Measurements from ENCODE around the gene GLG1.

Gene GLG1

DNA sequence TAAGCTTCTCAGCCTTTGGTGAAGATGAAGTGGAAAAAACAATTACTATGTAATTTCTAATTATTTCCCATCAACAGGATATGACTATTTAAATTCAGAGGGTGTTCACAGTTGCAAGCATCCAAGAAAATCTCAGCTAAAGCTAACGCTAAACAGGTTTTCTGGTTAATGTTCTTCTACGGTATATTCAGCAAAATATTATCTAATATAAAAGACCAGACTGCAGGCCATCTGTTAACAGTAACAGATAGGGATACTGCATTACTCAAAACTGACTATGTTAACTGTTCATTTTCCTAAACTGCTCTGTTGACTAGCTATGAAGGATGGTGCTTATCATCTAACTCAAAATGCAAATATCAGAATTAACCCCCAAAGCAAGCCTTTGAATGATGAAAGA is 32.8 kb downstream of the GLG1 start:
- peaks cover 6% of the 10 kb centered on the region for H4K20me1 ChIP-seq (ENCODE audit: control insufficient read depth, insufficient read depth, low read depth, low read length)

DNA sequence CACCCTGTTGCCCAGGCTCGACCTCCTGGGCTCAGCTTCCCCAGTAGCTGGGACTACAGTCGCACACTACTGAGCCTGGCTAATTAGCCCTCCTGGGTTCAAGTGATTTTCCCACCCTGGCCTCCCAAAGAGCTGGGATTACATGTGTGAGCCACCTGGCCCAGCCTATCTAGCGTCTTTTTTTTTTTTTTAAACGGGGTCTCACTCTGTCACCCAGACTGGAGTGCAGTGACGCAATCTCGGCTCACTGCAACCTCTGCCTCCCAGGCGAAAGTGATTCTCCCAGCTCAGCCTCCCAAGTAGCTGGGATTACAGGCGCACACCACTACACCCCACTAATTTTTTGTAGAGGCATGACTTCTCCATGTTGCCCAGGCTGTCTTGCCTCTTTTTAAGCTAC is 33.3 kb downstream of the GLG1 start:
- Histone ChIP-seq H3K27me3 (ENCODE audit: control insufficient read depth, low read length) (no peaks in the 10 kb centered on the region), H3K9me2 (replicated peaks; ENCODE audit: control insufficient read depth, low read length) (no peaks in the 10 kb centered on the region), H3K9me3 (ENCODE audit: control insufficient read depth, insufficient read depth, low read length) (no peaks in the 10 kb centered on the region), H3K4me1 (ENCODE audit: control insufficient read depth, low read length) (no peaks in the 10 kb centered on the region), H4K20me1 (ENCODE audit: control insufficient read depth, insufficient read depth, low read depth, low read length) (peaks cover 6% of the 10 kb centered on the region), H3K36me3 (ENCODE audit: control insufficient read depth, low read length) (no peaks in the 10 kb centered on the region), H3K4me3 (ENCODE audit: low read length) (no peak overlapping the region), H3K79me2 (ENCODE audit: control insufficient read depth, low read length) (peaks cover 86% of the 10 kb centered on the region), H3K27ac (ENCODE audit: low read depth, low read length) (no peak overlapping the region), H3F3A (ENCODE audit: control insufficient read depth, insufficient read depth) (no peaks in the 10 kb centered on the region), H3K4me2 (ENCODE audit: low read length) (no peak overlapping the region)
- no peak for TF ChIP-seq EZH2phosphoT487 (IDR thresholded peaks at IDR 0.05; ENCODE audit: borderline replicate concordance, low read length)
- TF ChIP-seq, protein P1, sequence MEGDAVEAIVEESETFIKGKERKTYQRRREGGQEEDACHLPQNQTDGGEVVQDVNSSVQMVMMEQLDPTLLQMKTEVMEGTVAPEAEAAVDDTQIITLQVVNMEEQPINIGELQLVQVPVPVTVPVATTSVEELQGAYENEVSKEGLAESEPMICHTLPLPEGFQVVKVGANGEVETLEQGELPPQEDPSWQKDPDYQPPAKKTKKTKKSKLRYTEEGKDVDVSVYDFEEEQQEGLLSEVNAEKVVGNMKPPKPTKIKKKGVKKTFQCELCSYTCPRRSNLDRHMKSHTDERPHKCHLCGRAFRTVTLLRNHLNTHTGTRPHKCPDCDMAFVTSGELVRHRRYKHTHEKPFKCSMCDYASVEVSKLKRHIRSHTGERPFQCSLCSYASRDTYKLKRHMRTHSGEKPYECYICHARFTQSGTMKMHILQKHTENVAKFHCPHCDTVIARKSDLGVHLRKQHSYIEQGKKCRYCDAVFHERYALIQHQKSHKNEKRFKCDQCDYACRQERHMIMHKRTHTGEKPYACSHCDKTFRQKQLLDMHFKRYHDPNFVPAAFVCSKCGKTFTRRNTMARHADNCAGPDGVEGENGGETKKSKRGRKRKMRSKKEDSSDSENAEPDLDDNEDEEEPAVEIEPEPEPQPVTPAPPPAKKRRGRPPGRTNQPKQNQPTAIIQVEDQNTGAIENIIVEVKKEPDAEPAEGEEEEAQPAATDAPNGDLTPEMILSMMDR (IDR thresholded peaks at IDR 0.05; ENCODE audit: low read depth, low read length, poor library complexity, severe bottlenecking), result no peak

More for the DNA sequence above, 32.8 kb downstream of the GLG1 start:
- Histone ChIP-seq H3K27ac (ENCODE audit: low read depth, low read length) (no peak overlapping the region), H3K4me2 (ENCODE audit: low read length) (no peak overlapping the region), H3K36me3 (ENCODE audit: control insufficient read depth, low read length) (no peaks in the 10 kb centered on the region), H3K27me3 (ENCODE audit: control insufficient read depth, low read length) (no peaks in the 10 kb centered on the region), H3K9me3 (ENCODE audit: control insufficient read depth, insufficient read depth, low read length) (no peaks in the 10 kb centered on the region), H3K79me2 (ENCODE audit: control insufficient read depth, low read length) (peaks cover 86% of the 10 kb centered on the region), H3K9me2 (replicated peaks; ENCODE audit: control insufficient read depth, low read length) (no peaks in the 10 kb centered on the region), H3F3A (ENCODE audit: control insufficient read depth, insufficient read depth) (no peaks in the 10 kb centered on the region), H3K4me1 (ENCODE audit: control insufficient read depth, low read length) (no peaks in the 10 kb centered on the region), H3K4me3 (ENCODE audit: low read length) (no peak overlapping the region)
- TF ChIP-seq, protein P1 (IDR thresholded peaks at IDR 0.05; ENCODE audit: low read depth, low read length, poor library complexity, severe bottlenecking), result no peak
- no peak for TF ChIP-seq EZH2phosphoT487 (IDR thresholded peaks at IDR 0.05; ENCODE audit: borderline replicate concordance, low read length)

DNA sequence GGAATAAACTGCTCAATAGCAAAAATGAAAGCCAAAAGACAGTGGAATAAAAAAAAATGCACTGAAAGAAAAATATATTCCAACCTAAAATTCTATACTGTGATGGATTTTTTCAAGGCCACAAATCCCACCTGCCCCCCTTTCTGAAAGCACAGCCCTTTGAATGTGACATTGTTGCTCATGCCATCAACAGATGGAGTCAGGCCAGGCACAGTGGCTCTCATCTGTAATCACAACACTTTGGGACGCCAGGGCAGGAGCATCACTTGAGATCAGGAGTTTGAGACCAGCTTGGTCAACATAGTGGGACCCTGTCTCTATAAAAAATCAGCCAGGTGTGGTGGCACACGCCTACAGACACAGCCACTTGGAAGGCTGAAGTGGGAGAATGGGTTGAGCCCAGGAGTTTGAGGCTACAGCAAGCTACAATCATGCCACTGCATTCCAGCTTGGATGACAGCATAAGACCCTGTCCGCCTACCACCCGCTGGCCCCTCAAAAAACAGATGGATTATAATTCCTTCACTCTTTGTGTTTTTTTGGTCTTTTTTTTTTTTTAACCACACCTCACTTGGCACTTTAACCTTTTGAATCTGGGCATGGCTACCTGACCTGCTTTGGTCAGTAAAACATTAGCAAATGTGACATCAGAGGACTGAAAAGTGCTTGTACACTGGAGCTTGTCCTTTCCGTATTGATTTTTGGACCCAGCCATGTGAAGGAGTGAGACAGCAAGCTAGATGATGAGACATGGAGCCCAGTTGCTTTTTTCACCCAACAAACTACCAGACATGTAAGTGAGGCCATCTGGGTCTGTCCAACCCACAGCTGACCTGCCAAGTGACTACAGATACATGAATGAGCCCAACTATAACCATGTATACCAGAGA is 36.3 kb downstream of the GLG1 start:
- Histone ChIP-seq H3K9me2 (replicated peaks; ENCODE audit: control insufficient read depth, low read length) (no peaks in the 10 kb centered on the region), H3K27ac (ENCODE audit: low read depth, low read length) (no peak overlapping the region), H3K79me2 (ENCODE audit: control insufficient read depth, low read length) (peaks cover 81% of the 10 kb centered on the region), H3K27me3 (ENCODE audit: control insufficient read depth, low read length) (no peaks in the 10 kb centered on the region), H3K9me3 (ENCODE audit: control insufficient read depth, insufficient read depth, low read length) (no peaks in the 10 kb centered on the region), H3F3A (ENCODE audit: control insufficient read depth, insufficient read depth) (no peaks in the 10 kb centered on the region), H3K4me3 (ENCODE audit: low read length) (no peak overlapping the region), H3K4me1 (ENCODE audit: control insufficient read depth, low read length) (no peaks in the 10 kb centered on the region), H3K36me3 (ENCODE audit: control insufficient read depth, low read length) (no peaks in the 10 kb centered on the region), H3K4me2 (ENCODE audit: low read length) (no peak overlapping the region), H4K20me1 (ENCODE audit: control insufficient read depth, insufficient read depth, low read depth, low read length) (peaks cover 3% of the 10 kb centered on the region)
- TF ChIP-seq EZH2phosphoT487 (IDR thresholded peaks at IDR 0.05; ENCODE audit: borderline replicate concordance, low read length), result no peak
- TF ChIP-seq, protein P1 (IDR thresholded peaks at IDR 0.05; ENCODE audit: low read depth, low read length, poor library complexity, severe bottlenecking), result no peak

Data from DOHH2 (cell line).